GM19351 (cell line): ENCODE data around the gene CMTM2.
A peak's percentile ranks its signal among the peaks of the same experiment; 100 is the strongest.

Experiments
- ATAC-seq: cut with Tn5 transposase; IDR thresholded peaks from one replicate; pipeline ENCODE4 v1.9.1; 2021; ENCODE audit warnings: mild to moderate bottlenecking, moderate library complexity; ENCODE audit not compliant: unreplicated experiment

The CMTM2 gene

GRCh38 chr16:66578651-66579531 is at the start of gene CMTM2:
CMTM2 (plus strand) TSS chr16:66579463; CDS start chr16:66579608, 145 bp downstream.
- no peak for ATAC-seq

DNA sequence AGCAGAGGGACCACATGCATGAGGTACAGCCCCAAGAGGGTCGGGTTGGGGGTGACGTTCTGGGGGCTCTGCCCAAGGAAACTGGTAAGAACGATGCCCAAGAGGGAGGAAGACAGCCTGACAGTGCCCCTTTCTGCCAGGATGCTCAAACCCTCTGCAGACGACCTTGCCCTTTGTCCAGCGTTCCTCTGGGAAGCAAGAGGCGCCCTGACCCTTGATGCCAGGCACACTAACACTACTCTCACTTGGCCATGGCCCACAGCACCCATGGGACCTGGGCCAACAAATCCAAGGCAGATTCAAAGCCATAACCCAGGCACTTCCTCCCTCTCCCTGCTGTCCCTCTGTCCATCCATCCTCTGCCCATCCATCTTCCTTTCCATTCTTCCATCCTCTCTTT is 49.8 kb upstream of the CMTM2 start:
- no peak for ATAC-seq

DNA sequence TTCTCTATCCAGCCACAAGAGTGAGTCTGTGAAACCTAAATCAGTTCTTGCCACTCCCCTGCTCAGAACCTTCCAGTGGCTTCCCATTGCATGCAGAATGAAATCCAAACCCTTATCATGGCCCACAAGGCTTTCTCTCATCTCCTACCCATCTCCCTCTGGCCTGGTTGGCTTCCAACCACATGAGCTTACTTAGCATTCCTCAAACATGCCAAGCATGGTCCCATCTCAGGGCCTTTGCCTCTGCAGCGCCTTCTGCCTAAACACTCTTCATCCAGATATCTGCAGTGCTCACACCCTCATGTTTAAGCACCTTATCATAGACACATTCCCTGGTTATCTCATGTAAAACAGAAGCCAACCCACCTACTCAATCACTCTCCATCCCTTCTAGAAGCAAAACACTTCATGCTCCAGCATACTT is 44.9 kb upstream of the CMTM2 start:
- no peak for ATAC-seq

DNA sequence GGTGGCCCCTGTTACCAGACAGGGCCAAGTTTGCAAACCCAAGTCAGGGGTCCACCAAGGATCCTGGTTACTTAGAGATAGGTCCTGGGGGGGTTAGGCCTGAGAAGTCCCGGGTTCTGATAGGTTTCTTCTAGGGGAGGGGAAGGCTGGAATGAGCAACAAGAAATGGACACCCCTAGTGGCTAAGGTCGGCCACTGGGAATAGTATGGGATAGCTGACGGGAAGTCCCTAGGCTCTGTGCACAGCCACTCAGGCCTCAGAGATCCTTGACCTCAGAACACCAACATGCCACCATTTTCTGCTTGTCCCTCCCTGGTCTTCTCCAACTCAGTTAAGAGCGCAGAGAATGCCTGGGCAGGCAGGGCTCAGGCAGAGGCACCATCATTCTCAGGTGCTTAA is 42.7 kb upstream of the CMTM2 start:
- ATAC-seq, result no peak

GRCh38 chr16:66537236-66537635 is 42.0 kb upstream of the CMTM2 start:
- ATAC-seq, result no peak

- ATAC-seq, result no peak
These were observed 40.4 kb upstream of the CMTM2 start for GRCh38 chr16:66538910-66539309.

- ATAC-seq, result peak; percentile 80
These were observed 39.4 kb upstream of the CMTM2 start for GRCh38 chr16:66539623-66540469.

DNA sequence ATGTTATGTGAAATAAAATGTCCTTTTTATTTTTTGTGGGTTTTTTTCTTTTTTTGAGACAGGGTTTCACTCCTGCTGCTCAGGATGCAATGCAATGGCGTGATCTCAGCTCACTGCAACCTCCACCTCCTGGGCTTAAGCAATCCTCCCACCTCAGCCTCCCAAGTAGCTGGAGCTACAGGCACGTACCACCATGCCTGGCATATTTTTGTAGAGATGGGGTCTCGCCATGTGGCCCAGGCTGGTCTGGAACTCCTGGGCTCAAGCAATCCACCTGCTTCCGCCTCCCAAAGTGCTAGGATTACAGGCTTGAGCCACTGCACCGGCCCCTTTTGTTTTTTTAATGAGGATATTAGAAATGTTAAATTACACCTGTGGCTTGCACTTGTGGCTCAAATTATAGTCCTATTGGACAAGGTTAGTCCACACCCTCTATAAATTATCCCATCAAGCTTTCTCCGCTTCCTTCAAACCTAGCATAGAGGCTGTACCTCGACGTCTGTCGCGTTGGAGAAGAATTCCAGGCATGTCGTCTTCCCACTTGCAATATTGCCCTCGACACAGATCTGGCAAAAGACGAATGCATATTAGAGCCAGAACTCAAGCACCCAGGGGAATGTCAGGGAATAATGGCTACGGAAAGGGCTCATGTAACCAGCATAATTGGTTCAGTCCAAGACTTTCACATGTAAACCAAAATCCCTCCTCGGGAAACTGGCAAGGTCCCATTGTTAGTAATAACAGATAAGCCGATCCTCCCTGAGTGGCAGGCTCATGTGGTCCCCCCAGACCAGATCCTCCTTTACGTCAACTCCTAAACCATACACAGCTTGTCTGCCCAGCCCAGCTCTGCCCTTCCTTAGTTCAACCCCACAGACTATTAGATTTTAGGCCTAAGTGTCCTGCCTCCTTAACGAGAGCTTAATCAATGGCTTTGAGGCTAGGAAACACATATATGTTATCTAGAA is 37.6 kb upstream of the CMTM2 start:
- ATAC-seq, result no peak

DNA sequence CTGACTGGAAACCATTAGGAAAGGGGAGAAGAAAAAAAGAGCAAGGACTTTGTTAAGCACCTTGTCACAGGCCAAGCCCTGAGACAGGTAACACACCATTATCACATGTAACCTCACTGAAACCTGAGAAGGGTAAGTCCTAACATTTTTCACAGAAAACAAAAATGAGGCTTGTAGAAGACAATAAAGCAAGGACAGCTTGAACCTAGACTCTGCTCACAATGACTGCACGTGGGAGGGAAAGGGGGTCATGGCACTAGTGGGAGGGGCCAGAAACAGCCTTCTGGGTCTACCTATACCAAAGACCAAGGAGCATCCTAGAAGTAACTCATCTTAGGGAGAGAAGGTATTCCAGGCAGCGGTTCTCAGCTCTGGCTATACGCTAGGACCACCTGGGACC is 36.9 kb upstream of the CMTM2 start:
- ATAC-seq, result no peak

GRCh38 chr16:66543541-66543940 is 35.7 kb upstream of the CMTM2 start:
- ATAC-seq, result no peak

GRCh38 chr16:66544016-66544757 is 35.1 kb upstream of the CMTM2 start:
- ATAC-seq, result no peak

DNA sequence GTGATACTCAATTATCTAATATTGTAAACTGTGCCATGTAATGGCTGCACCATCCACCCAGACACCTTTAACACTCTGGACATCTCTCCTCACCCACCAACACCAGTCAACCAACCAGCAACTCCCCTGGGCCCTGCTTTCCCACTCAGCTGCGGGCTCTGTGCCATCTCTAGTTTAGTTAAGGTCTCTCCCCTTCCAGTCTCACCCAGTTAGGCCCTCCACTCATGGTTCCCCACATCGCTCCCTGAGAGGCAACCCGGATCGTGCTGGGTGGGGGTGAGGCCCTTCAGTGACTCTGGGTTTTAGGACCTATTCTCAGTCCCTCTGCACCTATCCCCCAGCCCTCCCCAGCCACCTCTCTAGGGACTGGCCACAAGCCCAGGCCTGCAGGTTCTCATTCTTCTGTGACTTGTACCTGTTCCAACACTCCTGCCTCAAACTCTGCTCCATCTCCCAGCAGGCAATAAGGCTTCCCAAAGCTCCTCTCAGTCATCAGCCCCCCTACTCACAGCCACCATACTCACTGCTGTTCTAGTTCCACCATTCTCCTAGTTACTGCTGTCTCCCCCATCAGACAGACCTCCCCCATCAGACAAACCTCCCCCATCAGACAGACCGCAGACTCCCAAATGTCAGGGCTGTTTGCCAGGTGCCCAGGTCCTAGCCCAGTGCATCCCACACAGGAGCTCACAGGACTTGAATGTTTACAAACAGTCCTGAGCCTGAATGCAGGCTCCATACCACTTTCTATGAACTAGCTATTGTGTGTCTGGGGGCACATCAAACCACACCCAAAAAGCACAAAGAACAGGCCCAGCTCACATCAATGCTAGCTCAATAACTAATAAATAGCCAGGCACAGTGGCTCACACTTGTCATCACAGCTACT is 31.9 kb upstream of the CMTM2 start:
- no peak for ATAC-seq

DNA sequence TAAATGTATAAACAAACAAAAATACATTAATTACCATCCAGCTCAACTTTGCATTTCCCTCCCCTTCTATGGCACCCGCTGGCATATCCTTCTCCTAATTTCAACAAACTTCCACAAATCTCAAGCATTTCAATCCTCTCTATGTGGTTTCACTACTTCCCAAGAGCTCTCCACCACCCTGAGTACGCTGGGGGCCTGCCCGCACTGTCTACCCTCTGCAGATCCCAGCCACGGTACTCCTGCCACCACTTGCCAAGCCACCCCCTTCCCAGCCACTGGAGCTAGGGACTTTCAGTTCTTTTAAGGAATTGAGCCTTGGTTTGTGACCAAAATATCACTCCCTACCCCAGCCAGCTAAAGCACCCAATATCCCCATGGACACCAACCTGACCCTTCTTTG is 31.2 kb upstream of the CMTM2 start:
- no peak for ATAC-seq

GRCh38 chr16:66548868-66549267 is 30.4 kb upstream of the CMTM2 start:
- no peak for ATAC-seq

DNA sequence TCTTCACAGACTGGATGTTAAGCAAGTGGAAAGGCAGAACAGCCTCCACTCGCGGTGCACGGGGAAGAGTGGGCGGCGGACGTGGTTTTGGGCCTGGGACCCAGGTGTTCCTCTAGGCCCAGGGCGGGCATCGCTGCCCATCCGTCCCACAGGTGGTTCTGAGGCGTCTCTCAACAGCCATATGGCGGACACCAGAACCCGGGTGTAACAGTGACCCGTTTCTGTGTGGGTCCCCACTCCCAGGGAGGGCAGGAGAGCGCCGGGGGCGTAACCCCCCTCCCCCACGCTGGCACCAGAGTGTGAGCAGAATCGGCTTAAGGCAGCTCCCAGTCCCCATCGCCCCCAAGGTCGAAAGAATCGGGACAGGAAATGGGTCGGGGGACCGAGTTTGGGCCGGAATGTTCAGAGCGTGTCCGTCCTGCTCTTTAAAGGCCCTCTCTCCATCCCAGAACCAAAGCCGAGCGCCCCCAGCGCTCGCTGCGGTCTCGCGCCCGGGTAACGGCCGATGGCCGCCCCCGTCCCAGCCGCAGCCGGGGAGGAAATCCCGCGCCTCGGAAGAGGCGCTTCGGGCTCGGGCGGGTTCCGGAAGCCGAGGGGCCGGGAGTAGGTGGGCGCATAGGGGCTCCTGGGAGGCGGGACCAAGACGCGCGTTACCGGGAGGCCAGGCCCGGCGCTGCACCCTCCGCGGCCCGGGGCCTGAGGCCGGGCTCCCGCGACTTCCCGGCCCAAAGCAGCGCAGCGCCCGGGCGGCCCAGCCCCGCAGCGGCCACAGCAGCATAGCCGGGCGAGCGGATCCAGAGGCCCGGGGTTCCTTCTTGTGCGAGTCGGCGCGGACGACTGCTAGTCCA is 29.8 kb upstream of the CMTM2 start, which contains the start of gene TK2:
TK2 (minus strand) TSS at position 839 of the 848 bp plus-strand sequence; CDS start at position 778, 61 bp downstream.
- ATAC-seq, result peak; percentile 32

- ATAC-seq, result no peak
These were observed 27.9 kb upstream of the CMTM2 start for GRCh38 chr16:66551348-66551759.

DNA sequence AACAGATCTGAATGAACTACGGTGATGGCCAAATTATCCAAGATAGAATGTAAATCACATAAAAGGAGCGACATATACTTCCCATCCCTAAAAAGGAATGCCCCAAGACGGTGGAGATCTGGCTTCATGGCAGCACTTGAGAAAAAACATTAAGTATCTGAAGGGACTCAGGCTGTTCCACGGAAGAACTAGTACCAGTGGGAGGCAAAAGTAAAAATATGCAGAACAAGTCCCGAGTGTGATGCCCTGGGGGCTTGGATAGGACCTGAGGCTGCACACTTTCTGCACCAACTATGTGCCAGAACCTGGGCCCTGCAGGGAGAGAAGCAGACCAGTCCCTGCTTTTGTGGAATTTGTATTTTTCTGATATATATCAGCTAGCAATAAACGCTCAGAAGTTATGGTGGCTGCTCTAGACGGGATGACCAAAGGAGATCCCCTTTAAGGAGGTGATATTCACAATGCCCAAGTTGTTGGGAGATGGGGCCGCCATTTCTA is 27.4 kb upstream of the CMTM2 start:
- ATAC-seq, result peak; percentile 0
